ENCODE measurements around the gene STK32C. TPM values are rescaled to one million over a fixed set of nuclear protein-coding genes. Genes with fewer than 3 reads are reported as not detected.
"Not testable (repeated sequence)": the region's sequence is repeated elsewhere in the genome, so short reads cannot be mapped to it uniquely, and the experiment has no call there.

Gene STK32C
- total and polyA plus RNA-seq, 2 experiments from 2014 or later, result 17.5 to 23.8 TPM

GRCh38 chr10:132344386-132344785 lies 36.6 kb upstream of the STK32C start:
- TF ChIP-seq CTCF (IDR thresholded peaks at IDR 0.05; ENCODE audit: low read depth, low read length), result no peak
- H3K36me3 ChIP-seq, result peaks cover 8% of the 10 kb centered on the region
- no peaks in the 10 kb centered on the region for H3K9me3 ChIP-seq (ENCODE audit: low read depth)
- H3K4me1 ChIP-seq (ENCODE audit: low read depth), result no peaks in the 10 kb centered on the region
- H3K27ac ChIP-seq, result no peak overlapping the region
- no peak overlapping the region for H3K4me3 ChIP-seq
- H3K27me3 ChIP-seq, result no peaks in the 10 kb centered on the region
- DNase-seq (ENCODE audit: low read depth in 1 of 2, low spot score in 1 of 2), result no peak

- DNase-seq (ENCODE audit: low read depth in 1 of 2, low spot score in 1 of 2), result no peak
- peaks cover 5% of the 10 kb centered on the region for H3K36me3 ChIP-seq
- no peak for TF ChIP-seq CTCF (IDR thresholded peaks at IDR 0.05; ENCODE audit: low read depth, low read length)
- no peaks in the 10 kb centered on the region for H3K4me1 ChIP-seq (ENCODE audit: low read depth)
- H3K4me3 ChIP-seq, result no peak overlapping the region
- no peaks in the 10 kb centered on the region for H3K27me3 ChIP-seq
- H3K27ac ChIP-seq, result no peak overlapping the region
- H3K9me3 ChIP-seq (ENCODE audit: low read depth), result no peaks in the 10 kb centered on the region
Observed at GRCh38 chr10:132342553-132342952, 34.8 kb upstream of the STK32C start.

- Histone ChIP-seq H3K4me3 (no peak overlapping the region), H3K27ac (no peak overlapping the region), H3K36me3 (peaks cover 5% of the 10 kb centered on the region), H3K27me3 (no peaks in the 10 kb centered on the region), H3K4me1 (ENCODE audit: low read depth) (peaks cover 3% of the 10 kb centered on the region), H3K9me3 (ENCODE audit: low read depth) (no peaks in the 10 kb centered on the region)
- TF ChIP-seq CTCF (IDR thresholded peaks at IDR 0.05; ENCODE audit: low read depth, low read length), result no peak
- DNase-seq (ENCODE audit: low read depth in 1 of 2, low spot score in 1 of 2), result no peak
Observed at GRCh38 chr10:132341781-132342180, 34.0 kb upstream of the STK32C start.

GRCh38 chr10:132341017-132341416 lies 33.3 kb upstream of the STK32C start:
- no peak for TF ChIP-seq CTCF (IDR thresholded peaks at IDR 0.05; ENCODE audit: low read depth, low read length)
- Histone ChIP-seq H3K4me3 (no peak overlapping the region), H3K27me3 (no peaks in the 10 kb centered on the region), H3K36me3 (peaks cover 5% of the 10 kb centered on the region), H3K9me3 (ENCODE audit: low read depth) (no peaks in the 10 kb centered on the region), H3K4me1 (ENCODE audit: low read depth) (peaks cover 11% of the 10 kb centered on the region), H3K27ac (no peak overlapping the region)
- DNase-seq (ENCODE audit: low read depth in 1 of 2, low spot score in 1 of 2), result no peak

GRCh38 chr10:132339276-132339675 lies 31.5 kb upstream of the STK32C start:
- TF ChIP-seq CTCF (IDR thresholded peaks at IDR 0.05; ENCODE audit: low read depth, low read length), result no peak
- Histone ChIP-seq H3K27me3 (no peaks in the 10 kb centered on the region), H3K4me3 (no peak overlapping the region), H3K4me1 (ENCODE audit: low read depth) (peaks cover 14% of the 10 kb centered on the region), H3K36me3 (no peaks in the 10 kb centered on the region), H3K27ac (no peak overlapping the region), H3K9me3 (ENCODE audit: low read depth) (no peaks in the 10 kb centered on the region)
- no peak for DNase-seq (ENCODE audit: low read depth in 1 of 2, low spot score in 1 of 2)

- DNase-seq (ENCODE audit: low read depth in 1 of 2, low spot score in 1 of 2), result no peak
- Histone ChIP-seq H3K27me3 (no peaks in the 10 kb centered on the region), H3K27ac (no peak overlapping the region), H3K4me1 (ENCODE audit: low read depth) (peaks cover 14% of the 10 kb centered on the region), H3K9me3 (ENCODE audit: low read depth) (no peaks in the 10 kb centered on the region), H3K36me3 (no peaks in the 10 kb centered on the region), H3K4me3 (no peak overlapping the region)
- TF ChIP-seq CTCF (IDR thresholded peaks at IDR 0.05; ENCODE audit: low read depth, low read length), result no peak
Observed at GRCh38 chr10:132338876-132339275, 31.1 kb upstream of the STK32C start.

GRCh38 chr10:132337854-132338253 lies 30.1 kb upstream of the STK32C start:
- H3K27me3 ChIP-seq; H3K4me3 ChIP-seq; H3K36me3 ChIP-seq; DNase-seq (ENCODE audit: low read depth in 1 of 2, low spot score in 1 of 2); H3K27ac ChIP-seq; H3K9me3 ChIP-seq (ENCODE audit: low read depth): not testable (repeated sequence)
- peaks cover 16% of the 10 kb centered on the region for H3K4me1 ChIP-seq (ENCODE audit: low read depth)
